ENCODE measurements around the gene SDK1. TPM values are rescaled to one million over a fixed set of nuclear protein-coding genes. Genes with fewer than 3 reads are reported as not detected.

The SDK1 gene
- total and polyA plus RNA-seq, 2 of the 8 experiments (the other 6 are each of a cell fraction or from before 2014, with no cell fraction given): 3.3 to 7.2 TPM

GRCh38 chr7:3327655-3328054, 26.6 kb downstream of the SDK1 start (continued):
- TF ChIP-seq ASH2L (IDR thresholded peaks at IDR 0.05; ENCODE audit: low read length): no peak
